ENCODE results near the gene ITFG1.

Gene ITFG1

DNA sequence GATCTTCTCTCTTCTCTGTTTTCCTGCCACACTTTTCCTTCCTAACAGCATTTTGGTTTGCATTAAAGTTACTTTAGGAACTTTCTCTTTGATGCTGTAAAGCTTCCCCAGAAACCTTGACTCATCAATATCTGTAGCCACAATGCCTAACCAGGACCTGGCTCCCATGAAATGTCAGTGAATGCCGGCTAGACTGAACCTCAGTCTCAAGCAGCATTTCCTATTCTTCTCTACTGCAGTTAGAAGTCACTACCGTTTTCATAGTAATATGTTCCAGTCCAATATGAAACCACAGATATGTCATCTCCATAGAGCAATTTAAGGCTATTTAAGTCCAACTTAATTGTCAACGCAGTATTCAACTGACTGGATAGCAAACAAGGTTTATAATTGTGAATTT lies 28.9 kb downstream of the ITFG1 start:
- no peak overlapping the region for H3K27ac ChIP-seq
- DNase-seq (ENCODE audit: low read depth, low spot score): no peak

DNA sequence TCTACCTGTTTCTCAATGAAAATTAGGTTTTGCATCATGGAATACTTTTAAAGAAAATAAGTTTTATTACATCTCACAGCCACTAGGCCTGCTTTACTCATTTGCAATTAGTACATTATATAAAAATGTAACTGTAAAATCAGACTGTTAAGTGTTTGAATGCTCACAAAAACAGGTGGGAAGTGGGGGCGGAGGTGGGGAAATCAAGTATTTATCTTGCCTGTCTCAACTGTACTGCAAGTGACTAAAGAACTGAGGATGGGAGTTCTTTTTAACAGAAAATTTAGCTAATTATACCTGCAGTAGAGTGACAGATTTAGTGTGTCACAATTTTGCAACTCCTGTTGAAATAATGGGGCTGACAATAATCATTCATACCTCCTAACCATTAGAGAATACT lies 34.1 kb downstream of the ITFG1 start:
- no peak for DNase-seq (ENCODE audit: low read depth, low spot score)

DNA sequence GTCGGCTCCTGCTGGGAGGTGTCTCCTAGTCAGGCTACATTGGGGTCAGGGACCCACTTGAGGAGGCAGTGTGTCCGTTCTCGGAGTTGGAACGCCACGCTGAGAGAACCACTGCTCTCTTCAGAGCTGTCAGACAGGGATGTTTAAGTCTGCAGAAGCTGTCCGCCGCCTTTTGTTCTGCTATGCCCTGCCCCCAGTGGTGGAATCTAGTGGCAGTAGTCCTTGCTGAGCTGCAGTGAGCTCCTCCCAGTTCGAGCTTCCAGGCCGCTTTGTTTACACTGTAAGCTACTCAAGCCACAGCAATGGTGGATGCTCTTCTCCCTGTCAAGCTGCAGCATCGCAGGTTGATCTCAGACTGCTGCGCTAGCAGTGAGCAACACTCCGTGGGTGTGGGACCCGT lies 36.0 kb downstream of the ITFG1 start:
- no peak for DNase-seq (ENCODE audit: low read depth, low spot score)
- H3K27ac ChIP-seq: no peak overlapping the region

More for the DNA sequence above, 34.1 kb downstream of the ITFG1 start:
- H3K27ac ChIP-seq: no peak overlapping the region

DNA sequence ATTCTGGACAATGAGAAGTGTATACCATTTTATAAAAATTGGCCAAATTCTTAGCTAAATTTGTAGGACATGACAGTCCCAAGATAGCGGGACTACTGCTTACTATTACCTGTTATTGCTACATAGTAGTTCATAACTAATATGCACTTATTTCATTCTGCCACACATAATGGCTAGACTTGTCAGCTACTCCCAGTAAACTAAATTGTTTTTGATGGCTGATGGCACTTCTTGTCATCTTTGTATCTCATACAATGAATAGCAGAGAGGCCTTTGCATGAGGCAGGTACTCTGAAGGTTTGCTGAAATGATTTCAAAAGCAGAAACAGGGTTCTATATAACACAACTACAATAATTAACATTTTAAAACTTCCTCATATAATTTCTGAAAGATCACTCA lies 44.0 kb downstream of the ITFG1 start:
- DNase-seq (ENCODE audit: low read depth, low spot score): no peak
- H3K27ac ChIP-seq: no peak overlapping the region

DNA sequence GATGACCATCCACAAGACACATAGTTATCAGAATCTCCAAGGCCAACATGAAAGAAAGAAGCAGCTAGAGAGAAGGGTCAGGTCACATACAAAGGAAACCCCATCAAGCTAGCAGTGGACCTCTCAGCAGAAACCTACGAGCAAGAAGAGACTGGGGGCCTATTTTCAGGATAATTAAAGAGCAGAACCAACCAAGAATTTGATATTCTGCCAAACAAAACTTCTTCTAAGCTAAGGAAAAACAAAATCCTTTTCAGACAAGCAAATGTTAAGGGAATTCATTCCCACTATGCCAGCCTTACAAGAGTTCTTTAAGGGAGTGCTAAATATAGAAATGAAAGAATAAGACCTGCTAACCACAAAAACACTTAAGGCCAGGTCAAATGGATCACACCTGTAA lies 47.8 kb downstream of the ITFG1 start:
- DNase-seq (ENCODE audit: low read depth, low spot score): no peak
- H3K27ac ChIP-seq: no peak overlapping the region

DNA sequence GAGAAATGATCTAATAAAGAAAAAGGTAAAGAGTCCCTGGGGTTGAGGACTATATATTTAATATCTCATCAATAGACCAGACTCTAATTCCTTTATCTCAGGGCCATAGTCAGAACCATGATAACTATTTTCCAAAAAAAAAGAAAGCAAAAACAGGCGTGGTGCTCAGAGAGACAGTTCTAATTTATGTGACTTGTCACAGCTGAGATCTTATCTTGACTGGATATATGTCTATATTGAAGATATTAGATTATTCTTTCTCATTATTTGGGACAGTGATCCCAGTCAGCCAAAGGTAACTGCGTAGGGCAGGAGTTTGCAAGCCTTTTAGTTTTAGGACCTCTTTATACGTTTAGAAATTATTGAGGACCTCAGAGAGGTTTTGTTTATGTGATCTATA lies 52.4 kb downstream of the ITFG1 start:
- H3K27ac ChIP-seq: no peak overlapping the region
- DNase-seq (ENCODE audit: low read depth, low spot score): no peak

DNA sequence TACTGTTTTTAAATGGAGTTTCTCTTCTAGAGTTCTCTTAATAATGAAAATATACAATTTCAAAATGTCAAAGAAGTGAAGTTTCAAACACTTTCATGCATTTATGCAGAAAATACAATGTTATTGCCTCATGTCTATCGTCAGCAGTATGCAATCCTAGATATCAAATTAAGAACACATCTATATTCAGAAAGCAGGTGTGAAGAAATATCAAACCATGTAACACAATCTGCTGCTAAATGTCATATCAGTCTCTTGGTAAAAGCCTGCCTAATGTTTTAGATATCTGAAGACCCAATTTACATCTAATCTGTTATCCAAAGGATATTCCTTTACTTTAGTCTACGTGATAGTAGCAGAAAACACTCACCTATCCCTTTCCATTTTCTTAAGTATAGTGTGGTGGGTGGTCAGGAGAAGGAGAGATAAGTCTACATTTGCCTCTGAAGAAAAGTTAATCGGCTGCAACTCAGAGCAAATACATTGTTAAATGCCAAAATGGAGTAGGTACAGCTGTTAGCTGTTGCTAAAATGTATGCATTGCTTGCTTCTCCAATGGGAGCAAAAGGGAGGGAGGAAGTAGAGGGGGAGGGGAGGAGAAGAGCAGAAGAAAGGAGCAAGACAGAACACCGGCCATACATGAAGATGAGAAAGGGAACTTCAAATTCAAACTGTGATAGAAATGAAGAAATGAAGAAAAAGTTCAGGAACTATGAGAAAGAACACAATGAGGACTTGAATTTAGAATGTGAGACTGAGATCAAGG lies 64.9 kb downstream of the ITFG1 start:
- no peak for DNase-seq (ENCODE audit: low read depth, low spot score)
- H3K27ac ChIP-seq: no peak overlapping the region

DNA sequence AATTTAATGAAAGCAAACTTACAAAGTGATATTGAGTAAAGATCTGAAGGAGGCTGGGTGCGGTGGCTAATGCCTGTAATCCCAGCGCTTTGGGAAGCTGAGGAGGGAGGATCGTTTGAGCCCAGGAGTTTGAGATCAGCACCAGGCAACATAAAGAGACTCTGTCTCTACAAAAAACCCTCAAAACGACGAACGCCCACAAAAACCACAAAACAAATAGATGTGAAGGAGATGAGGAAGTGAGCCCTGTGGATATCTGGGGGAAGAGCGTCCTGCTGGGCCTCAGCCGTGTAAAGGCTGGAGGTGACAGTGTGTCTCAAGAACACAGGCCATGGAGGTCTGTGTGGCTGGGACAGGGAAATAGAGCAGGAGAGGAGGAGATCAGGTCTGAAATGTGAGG lies 68.8 kb downstream of the ITFG1 start:
- DNase-seq (ENCODE audit: low read depth, low spot score): no peak
- no peak overlapping the region for H3K27ac ChIP-seq

DNA sequence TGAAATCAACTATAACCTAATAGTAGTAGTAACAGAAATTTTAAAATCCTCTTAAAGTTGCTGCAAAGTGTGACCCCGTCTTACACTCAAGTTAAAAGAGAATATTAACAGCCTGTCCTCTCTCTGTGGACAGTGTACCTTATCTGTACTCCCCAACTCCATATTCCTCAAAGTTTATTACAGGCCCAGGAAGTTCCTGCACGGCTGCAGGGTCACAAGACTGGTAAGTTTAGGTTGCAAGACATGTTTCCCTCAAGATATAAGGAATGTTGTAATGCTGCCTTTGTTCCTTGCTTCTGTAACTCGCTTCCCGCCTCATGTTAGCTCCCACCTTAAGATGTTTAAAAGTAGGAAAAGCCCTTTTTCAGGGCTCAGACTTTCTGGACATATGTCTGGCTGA lies 72.2 kb downstream of the ITFG1 start:
- DNase-seq (ENCODE audit: low read depth, low spot score): no peak
- no peak overlapping the region for H3K27ac ChIP-seq

DNA sequence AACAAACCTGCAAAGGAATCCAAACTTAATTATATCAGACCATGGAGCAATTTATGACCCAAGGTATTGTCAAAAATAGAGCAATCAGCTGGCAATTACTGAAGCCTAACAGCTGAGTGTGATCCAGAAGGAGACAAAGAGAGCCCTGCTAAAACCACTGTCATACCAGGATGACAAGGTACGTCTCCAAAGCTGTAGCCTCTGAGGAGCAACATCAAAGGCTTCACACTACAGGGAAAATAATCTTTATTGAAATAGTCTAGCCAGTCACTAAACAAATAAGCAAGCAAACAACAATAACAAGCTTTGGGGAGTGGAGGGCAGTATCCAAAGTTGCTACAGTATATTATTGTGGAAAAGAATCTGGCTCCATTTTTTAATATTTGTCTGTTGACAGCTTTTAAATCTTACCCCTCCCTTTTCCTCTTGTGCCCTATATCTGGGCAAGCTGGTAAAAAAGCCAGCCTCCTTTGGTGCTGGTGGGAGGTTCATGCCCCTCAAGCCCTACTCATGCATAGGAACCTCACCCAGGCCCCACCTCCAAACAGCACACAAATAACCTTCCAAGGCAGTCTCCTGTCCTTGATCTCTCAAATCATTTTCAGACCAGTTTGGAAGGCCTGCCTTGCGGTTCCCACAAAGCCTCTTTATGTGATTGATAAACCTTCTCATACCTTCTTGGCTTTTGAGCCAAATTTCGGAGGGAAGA lies 73.7 kb downstream of the ITFG1 start:
- DNase-seq (ENCODE audit: low read depth, low spot score): no peak
- H3K27ac ChIP-seq: no peak overlapping the region

DNA sequence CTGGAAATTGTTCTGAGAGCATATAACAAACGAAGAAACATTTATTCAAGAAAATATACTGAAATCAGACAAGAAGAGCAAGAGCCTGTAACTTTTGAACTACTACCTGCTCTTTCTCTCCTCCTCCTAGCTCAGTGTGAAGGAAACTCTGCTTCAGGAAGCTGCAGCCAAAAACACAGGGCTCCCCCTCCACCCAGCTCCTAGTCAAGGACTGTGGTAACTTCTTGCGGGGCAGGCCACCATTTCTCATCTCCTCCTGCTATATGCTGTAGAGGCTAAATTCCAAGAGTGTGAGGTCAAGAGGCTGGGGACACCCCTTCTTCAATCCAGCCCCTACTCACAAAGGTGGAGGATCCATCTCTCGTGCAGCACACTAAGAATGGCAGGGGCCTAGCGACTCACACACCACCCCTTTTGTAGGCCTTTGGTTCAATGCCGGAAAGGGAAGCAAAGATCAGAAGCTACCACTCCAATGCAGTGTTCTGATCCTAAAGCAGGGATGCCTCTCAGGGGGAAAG lies 74.6 kb downstream of the ITFG1 start:
- H3K27ac ChIP-seq: no peak overlapping the region
- DNase-seq (ENCODE audit: low read depth, low spot score): no peak

DNA sequence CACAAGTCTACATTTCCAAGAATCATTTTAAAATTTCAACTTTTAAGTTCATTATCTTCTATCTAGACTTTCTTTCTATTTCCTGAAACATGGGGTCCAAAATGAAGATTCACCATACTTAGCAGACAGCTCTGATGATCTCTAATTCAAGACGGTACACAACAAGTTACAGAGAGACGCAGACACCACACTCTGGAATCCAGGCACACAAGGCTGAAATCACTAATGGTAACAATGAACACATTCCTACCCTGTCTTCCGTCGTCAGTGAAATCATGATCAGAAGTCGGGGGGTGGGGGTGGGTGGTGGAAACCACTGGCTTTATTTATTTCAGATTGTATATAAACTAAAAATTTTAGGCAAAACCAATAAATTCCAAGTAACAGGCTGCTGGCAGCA lies 78.5 kb downstream of the ITFG1 start:
- no peak for DNase-seq (ENCODE audit: low read depth, low spot score)
- no peak overlapping the region for H3K27ac ChIP-seq

DNA sequence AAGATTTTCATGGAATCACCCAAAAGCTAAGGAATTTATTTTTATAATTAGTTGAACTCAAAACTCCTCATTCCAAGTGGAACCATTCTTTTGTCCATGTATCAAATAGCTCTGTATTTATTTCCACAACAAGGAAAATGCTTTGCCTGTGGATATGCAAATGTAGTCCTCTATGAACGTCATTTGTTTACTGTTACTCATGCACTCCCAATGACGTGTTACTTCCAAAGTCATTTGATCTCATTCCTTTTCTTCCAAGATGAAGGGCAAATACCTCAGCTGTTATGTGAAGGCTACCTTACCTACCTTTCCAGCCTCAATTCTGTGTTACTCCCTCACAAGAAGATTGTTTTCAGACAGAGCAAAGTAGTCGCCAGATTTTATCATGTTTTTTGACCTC lies 83.7 kb downstream of the ITFG1 start:
- DNase-seq (ENCODE audit: low read depth, low spot score): no peak
- no peak overlapping the region for H3K27ac ChIP-seq

DNA sequence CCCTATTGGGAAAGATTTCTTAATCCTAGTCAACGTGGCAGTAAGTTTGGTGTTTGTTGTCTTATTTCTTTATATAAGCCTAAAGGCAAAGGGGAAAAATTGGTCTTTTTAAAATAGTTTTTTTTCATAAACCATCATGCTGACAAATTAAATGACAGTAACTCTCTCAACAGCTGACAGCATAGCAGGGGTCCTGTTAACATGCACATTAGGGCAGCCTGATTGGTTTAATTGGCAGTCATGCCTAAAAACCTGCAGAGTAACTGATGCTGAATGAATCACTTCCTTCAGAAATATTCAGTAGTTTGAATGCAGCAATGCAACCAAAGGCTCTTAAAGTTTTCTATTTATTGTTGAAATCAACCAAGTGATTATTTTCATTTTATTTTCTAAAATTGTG lies 85.4 kb downstream of the ITFG1 start:
- H3K27ac ChIP-seq: no peak overlapping the region

DNA sequence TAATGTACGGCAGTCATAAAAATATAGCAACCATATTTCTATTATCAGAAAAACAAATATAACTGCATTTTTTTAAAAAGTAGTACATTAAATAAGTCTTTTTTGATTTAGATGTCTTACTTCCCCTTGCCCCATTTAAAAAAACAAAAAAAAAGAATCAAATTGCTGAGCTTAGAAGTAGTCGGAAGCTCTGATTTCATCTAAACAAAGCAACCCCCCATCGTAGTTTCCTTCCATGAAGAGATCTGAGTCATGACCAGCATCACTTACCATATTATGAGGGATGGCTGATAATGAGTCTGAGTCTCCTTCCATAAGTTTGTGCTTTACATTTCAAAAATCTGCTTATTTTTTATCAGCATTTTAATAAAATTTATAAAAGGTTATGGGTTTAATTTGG lies 86.2 kb downstream of the ITFG1 start:
- DNase-seq (ENCODE audit: low read depth, low spot score): no peak
- no peak overlapping the region for H3K27ac ChIP-seq

More for the DNA sequence above, 85.4 kb downstream of the ITFG1 start:
- no peak for DNase-seq (ENCODE audit: low read depth, low spot score)

DNA sequence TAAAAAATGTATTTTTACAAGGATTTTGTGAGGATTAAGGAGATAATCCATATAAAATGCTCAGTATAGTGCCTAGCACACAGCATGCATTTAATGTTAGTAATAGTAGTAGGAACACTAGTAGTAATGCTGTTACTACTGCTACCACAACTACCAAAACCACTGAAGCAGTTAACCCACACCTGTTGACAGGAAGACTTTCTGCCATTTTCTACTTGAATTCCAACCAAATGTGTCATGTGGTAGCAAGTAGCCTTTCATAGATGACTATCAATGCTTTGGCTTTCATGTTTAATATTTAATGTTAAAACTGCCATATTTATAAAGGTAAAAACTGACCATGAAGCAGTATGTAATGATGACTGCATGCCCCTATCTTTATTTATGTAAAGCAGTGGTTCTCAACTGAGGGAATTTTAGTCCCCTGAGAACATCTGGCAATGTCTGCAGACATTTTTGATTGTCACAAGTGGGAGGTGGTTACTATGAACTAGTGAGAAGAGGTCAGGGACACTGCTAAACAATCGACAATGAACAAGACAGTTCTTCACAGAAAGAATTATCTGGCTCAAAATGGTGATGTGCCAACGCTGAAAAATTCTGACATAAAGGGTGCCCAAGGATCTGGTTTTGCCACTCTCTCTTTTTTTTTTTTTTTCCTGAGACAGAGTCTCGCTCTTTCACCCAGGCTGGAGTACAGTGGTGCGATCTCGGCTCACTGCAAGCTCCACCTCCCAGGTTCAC lies 89.4 kb downstream of the ITFG1 start:
- no peak overlapping the region for H3K27ac ChIP-seq
- DNase-seq (ENCODE audit: low read depth, low spot score): no peak

DNA sequence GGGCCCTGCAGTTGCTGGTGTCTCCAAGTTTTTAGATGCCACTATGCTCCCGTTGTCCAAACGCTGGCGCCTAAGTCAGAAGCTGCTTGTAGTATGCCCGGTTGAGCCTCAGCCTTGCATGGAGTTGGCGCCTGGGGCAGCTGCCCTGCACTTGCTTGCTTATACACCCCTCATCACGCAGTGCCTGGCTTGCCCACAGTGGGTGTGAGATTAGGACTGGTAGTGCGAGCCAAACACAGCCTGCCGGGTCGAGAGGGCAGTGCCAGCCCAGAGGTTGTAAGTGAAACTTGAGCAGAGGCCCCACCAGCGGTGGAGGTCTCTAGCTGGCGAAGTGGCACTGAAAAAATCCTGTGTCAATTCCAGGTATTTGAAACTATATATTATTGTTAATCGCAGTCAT lies 90.3 kb downstream of the ITFG1 start:
- DNase-seq (ENCODE audit: low read depth, low spot score): no peak
- H3K27ac ChIP-seq: no peak overlapping the region

DNA sequence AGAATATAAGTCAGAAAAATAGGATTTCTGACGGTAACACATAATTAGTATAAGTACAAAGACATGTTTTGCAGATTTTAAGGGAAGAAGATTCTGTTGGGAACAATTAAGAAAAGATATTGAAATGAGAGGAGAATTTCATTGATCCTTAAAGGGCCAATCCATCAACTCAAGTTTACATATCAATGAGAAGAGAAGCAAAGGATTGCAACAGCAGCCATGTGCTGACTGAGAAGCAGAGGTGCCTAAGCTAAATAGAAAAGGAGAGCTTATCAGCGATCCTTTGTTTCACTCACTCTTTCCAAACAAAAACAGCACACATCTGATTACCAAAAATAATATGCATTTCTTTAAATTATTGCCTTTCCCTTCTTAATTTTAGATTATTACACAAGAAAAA lies 94.6 kb downstream of the ITFG1 start:
- H3K27ac ChIP-seq: no peak overlapping the region
- no peak for DNase-seq (ENCODE audit: low read depth, low spot score)

DNA sequence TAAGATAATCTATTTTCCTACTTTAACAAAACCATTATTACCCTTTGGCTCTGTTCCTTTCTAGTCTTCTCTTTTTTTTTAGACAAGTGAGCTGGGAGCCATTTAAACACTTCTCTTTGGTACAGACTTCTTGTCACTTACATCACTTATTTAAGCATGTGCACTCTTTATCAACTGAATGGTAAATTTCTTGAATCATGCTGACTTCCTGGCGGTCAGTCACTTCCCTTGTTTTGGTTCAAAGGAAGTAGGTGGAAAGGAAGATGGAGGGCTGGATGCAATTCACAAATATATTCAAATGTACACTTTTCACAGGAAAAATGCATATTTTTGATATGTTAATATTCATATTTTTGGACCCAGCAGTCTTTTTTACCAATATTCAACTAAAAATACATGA lies 97.1 kb downstream of the ITFG1 start:
- no peak overlapping the region for H3K27ac ChIP-seq

DNA sequence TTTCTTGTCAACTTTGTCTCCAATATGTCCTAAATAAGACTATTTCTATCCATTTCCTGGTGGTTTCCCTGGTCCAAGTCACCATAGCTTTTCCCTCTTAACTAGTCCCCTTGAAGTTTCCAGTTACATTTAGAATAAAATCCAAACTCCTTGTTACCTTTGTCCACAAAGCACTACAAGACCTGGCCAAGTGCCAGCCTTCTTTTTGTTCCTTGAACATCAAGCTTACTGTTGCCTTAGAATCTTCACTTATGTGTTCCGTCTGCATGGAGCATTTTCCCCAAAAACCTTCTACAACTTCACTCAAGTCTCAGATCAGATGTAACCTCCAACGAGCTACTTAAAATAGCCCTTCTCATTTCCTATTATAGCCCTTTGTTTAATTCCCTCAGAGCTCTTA lies 101.4 kb downstream of the ITFG1 start:
- H3K27ac ChIP-seq: no peak overlapping the region
- DNase-seq (ENCODE audit: low read depth, low spot score): no peak

More for the DNA sequence above, 97.1 kb downstream of the ITFG1 start:
- DNase-seq (ENCODE audit: low read depth, low spot score): no peak

DNA sequence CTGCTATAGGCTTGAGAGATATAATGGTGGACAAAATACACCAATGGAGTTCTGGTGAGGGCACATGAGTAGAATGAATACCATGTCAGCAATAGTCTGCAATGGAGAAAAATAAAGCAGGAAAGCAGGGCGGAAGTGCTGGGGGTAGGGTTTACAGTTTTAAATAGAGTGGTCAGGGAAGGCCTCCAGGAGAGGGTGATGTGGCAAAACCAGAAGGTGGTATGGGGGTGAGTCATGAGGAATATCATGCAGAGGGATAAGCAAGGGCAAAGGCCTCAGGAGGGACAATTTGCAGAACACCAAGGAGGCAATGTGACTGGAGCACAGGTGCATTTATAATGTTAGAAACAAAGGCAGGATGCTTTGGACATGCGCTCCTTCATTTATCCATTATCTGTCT lies 102.0 kb downstream of the ITFG1 start:
- no peak overlapping the region for H3K27ac ChIP-seq
- no peak for DNase-seq (ENCODE audit: low read depth, low spot score)
